Epidermal melanocyte (primary cell): ENCODE measurements around the gene DGKI.

ENCODE experiments used
- DNase-seq: peaks from one replicate; pipeline ENCODE4 v3.0.0; 2011; ENCODE audit warnings: low spot score; ENCODE audit not compliant: insufficient read length

Gene DGKI

GRCh38 chr7:137597856-137598255, 248.9 kb downstream of the DGKI start:
- no peak for DNase-seq

- no peak for DNase-seq
Observed at GRCh38 chr7:137593115-137593711, 253.6 kb downstream of the DGKI start.

GRCh38 chr7:137592232-137592896, 254.4 kb downstream of the DGKI start:
- DNase-seq, result peak; percentile 68

GRCh38 chr7:137591421-137591837, 255.3 kb downstream of the DGKI start:
- no peak for DNase-seq

DNA sequence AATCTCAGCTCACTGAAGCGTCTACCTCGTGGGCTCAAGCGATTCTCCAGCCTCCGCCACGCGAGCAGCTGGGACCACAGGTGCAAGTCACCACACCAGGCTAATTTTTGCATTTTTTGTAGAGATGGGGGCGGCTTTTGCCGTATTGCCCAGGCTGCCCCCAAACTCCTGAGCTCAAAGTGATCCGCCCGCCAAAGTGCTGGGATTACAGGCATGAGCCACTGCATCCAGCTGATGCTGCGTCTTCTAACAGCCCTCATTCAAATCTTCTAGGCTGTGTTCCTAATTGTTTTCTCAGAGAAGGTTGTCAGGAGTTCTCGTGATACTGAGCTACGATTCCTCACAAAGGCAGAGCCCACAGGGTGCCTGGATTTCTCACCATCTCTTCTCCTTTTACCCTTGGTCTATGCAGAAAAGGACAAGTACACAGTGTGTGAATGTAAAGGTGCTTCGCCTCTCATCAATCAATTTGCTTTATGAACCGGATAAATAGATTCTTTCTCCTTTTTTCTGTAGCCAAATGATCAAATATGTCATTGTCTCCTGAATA, 255.9 kb downstream of the DGKI start:
- no peak for DNase-seq

DNA sequence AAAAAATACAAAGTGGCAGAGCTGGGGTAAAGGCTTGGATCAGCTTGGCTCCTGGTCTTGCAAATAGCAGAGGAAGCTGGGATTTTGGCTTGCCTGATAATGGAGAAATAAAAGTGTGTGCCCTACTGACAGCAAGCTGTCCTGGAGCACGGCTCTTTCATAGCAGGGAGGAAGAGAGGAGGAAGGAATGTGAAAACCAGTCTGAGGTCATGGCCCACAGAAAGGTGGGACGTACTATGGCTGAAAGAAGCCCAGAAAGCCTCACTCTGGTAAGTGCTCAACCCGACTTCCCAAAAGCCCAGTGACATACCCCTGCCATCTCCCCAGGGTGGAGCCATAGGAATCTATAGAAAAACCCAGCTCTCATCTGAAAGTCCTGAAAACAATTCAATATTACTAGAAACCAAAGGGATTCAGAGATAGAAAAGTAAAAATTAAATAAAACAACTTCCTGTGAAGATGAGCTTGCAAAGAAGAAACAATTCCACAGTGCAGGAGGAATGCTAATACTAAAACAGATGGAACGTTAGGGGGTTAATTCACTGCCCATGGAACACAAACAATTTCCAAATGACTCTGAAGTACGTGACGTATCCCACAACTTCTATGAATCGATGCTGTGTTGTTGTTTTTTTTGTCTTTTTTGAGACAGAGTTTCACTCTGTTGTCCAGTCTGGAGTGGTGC, 256.6 kb downstream of the DGKI start:
- no peak for DNase-seq

- DNase-seq, result no peak
Observed at GRCh38 chr7:137587326-137587725, 259.4 kb downstream of the DGKI start.

DNA sequence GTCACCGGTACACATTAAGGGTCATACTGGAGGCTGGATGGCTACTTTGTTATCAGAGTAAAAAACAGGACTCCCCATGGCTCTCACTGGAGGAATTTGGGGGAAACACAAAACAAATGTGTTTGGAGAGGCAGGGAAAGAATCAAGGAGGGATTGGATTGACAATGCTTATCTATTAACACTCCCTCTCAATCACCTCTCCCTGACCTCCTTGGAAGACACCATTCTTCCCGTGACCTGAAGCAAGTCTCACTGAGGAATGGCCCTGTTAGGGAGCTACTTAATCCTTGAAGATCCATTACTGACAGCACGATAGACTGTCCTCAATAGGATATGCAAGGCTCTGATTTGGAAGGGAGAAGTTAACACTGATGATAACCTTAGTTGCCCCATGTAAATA, 261.2 kb downstream of the DGKI start:
- DNase-seq, result no peak

DNA sequence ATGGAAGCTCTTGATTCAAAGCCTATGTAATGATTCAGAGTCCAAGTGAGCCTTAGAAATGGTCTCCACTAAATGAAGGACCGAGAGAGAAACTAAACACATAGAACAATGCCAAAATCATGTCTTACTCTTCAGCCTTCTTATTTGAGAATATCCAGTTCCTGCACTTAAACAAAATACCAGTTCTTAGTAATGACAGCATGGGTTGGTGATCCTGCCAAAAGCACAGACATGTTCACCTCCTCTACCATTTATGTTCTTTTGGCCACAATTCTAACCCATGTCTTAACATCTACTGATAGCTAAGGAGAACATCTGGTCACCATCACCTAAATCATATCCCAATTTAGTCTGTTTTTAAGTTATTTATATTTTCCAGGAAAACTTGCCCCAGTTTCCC, 263.6 kb downstream of the DGKI start:
- DNase-seq, result no peak

DNA sequence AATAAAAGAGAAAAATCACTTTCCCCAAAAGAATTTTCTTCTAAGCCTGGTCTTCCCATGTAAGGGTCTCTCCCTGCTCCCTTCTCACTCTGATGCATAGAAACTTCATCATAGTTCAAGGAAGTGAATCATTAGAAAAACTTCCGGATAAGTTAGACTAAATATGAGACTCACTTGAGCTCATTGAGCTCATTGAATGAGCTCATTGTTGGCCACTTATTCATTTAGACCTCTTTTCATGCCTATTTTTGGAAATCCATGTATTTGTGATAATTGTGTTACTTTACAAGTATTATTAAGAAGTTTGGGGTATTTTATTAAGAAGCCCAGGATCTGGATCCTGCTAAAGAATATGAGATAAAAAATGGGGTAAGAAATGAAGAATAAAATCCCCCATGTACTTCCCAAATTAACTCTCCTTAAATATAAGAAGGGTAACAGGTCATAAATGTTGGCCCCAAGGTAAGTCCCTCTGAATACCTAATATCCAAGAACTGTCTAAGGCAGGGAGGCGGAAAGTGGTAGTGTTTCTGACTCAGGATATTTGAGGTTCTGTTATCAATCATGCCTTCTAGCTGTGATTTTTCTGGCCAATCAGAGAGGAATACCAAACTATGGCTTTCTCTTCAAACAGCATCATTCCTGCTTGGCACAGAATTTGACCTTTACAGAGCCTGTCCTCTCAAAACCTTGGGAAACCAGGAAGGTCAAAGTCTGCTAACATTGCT, 266.7 kb downstream of the DGKI start:
- DNase-seq, result no peak

- DNase-seq, result no peak
Observed at GRCh38 chr7:137578541-137578940, 268.2 kb downstream of the DGKI start.

DNA sequence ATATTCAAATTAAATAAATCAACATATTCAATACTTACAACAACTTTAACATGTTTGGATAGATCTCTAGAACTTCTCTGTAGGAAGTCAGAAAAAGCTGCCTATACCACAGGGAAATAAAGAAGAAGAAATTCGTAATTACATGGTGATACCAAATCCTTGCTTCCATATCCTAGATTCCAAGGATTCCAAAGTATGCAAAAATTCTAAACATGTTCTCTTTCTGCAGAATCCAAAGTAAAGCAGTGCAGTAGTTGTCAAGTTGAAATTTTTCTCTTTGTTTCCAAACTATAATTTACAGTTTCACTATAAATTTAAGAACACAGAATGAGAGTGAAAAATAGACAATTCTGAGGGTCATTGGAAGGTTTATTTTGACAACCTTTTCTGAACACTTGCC, 269.6 kb downstream of the DGKI start:
- no peak for DNase-seq

GRCh38 chr7:137576481-137576880, 270.3 kb downstream of the DGKI start:
- no peak for DNase-seq

GRCh38 chr7:137574812-137575211, 272.0 kb downstream of the DGKI start:
- DNase-seq, result no peak

DNA sequence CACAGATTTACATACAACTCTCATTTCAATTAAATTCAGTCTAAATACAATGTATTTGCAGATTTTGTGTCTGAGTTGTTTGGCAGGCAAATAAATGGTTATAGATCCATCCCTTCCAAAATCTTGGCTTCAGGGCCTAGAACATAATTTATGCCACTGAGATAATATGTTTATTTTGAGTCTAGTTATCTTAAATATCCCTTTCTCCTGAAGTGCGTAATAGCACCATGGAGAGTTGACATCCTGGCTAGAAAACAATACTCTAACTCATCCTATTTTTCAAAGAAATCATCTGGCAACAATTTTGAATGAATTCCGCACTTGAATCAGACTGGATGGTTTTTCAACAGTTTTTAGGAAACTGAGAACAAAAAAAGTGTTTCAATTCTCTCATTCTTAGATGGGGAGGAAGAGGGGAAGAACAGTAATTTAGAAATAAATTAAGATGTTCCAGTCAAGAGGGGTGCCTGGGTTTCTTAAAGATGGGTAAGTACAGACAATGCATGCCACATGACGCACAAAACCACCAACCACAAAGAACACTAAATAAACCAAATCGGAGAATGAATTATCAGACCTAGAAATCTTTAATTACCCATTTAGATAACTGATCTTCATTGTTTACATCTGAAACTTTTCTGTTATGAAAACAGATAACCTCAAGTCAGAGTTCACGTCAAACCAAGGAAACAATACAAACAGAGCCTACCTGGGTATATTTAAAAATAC, 274.6 kb downstream of the DGKI start:
- no peak for DNase-seq

DNA sequence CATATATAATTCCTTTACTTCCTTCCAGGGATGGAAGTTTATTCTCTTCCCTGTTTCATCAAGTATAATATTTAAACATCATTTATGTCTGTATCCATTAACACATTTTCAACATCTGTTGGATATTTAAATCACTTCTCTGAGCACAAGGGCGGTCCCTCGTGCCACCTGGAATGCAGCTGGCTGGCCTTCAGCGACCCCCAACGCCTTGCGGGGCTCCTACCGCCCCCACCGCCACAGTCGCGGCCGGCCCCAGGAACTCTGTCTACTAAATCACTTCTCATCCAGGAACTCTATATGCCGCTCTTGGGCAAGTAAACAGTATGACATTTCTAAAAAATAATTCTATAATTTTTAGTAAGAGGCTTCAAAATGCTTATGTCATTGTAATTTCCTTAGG, 282.1 kb downstream of the DGKI start:
- no peak for DNase-seq

- DNase-seq, result no peak
Observed at GRCh38 chr7:137563981-137564380, 282.8 kb downstream of the DGKI start.

GRCh38 chr7:137547485-137547884, 299.3 kb downstream of the DGKI start:
- DNase-seq, result no peak

DNA sequence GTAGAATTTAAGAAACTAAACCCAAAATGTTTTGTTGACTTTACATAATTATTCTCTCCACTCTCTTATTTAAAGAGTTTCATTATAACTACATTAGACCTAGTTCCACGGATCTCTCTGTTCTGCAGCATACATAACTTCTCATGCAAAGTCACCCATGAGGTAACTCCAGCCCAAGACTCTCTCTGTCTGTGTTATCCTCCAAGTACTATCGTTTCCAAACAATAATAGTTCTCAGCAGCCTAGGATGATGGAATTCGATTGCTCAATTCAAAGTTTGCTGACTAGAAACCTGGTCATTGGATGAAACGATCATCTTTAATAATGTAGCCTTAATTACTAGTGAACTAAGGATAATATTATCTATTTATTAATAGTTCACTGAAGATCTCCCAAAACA, 300.1 kb downstream of the DGKI start:
- no peak for DNase-seq

DNA sequence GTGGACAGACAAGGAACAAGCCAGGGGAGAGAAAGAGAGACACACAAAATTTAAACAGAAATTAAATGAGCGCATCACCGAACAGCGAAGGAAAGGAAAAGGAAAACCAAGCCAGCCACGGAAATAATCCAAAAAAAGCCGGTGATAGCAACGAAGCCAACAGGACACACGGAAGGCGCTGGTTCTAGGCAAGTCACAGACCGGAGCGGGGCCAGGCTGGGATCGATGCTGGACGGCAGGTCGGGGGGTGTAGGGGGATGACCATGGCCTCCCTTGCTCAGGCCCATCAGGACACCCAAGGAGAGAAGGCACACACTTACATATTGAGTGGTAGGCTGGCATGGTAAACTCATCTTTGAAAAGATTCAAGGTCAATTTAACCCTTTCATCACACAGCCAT, 300.8 kb downstream of the DGKI start:
- no peak for DNase-seq

DNA sequence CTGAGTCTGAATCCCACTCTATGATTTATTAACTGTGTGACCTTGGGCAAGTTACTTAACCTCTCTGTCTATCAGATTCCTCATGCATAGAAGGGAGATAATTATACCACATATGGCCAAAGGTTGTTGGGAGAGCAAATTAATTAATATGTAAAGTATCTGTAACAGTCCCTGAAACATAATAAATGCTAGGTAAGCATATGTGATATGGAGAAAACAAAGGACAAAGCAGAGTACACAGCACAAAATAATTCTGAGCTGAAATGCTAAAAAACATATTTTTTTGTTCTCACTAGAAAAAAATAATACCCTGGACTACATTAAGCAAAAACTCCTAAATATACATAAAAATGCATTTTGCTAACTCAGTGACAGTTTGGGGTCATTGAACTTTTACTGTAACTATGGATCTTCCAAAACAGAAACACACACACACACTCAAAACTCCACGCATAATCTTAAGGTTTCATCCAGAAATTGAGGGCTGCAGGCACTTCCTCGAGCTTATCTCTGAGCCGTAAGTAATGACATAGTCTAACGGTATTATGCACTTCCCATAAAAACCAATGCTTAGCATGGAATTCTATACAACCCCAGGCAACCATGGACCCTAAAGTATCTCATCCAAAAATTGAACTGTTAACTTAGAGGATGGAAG, 301.6 kb downstream of the DGKI start:
- DNase-seq, result no peak
